HEK293 (cell line): ENCODE data around the gene ZIC5.

ENCODE experiments used
- CTCF ChIA-PET: fragments of 350-600 bp; formaldehyde crosslinking; extraction: SDS; loops from one replicate; lab custom pipeline; 2021; ENCODE audit warnings: antibody characterized with exemption; lab: Yijun Ruan, JAX
- POLR2A ChIA-PET: fragments of 300-600 bp; formaldehyde crosslinking; extraction: SDS; loops from one replicate; lab custom pipeline; 2020; ENCODE audit warnings: antibody characterized with exemption, inconsistent platforms; lab: Yijun Ruan, JAX
- H3K27ac ChIP-seq: fragments of 200-500 bp; sonication (Bioruptor generic); 2 replicates; pipeline ENCODE4 v1.5.1; 2014; ENCODE audit warnings: low read depth, low read length, control low read depth, inconsistent platforms; ENCODE audit errors: extremely low read depth
- H3K36me3 ChIP-seq, 2 experiments: fragments of 200-500 bp in 1 of 2; sonication (Bioruptor generic) in 1 of 2; 1 replicate in 1 of 2; 2 replicates in 1 of 2; pipeline ENCODE4 v1.5.1; 2014 to 2017; ENCODE audit warnings: inconsistent platforms in 2 of 2, low read length in 2 of 2; ENCODE audit not compliant: control insufficient read depth in 2 of 2, insufficient read depth in 1 of 2
- H3K4me1 ChIP-seq: fragments of 200-500 bp; sonication (Bioruptor generic); 2 replicates; pipeline ENCODE4 v1.5.1; 2014; ENCODE audit warnings: mild to moderate bottlenecking, low read length, inconsistent platforms; ENCODE audit not compliant: control insufficient read depth, insufficient read depth
- H3K4me3 ChIP-seq: 2 replicates; pipeline ENCODE4 v1.5.1; 2011; ENCODE audit warnings: low read depth, mild to moderate bottlenecking, control low read depth, low read length, moderate library complexity
- H3K9me3 ChIP-seq: fragments of 200-500 bp; sonication (Bioruptor generic); 2 replicates; pipeline ENCODE4 v1.5.1; 2014; ENCODE audit warnings: low read depth, low read length, inconsistent platforms; ENCODE audit not compliant: control insufficient read depth, insufficient read depth
- BCL11B ChIP-seq: fragments of 450-650 bp; formaldehyde crosslinking; IDR thresholded peaks from 2 replicates; pipeline ENCODE4 v1.5.1; 2016; ENCODE audit warnings: low read depth, missing biosample characterization, missing genetic modification characterization
- EGR2 ChIP-seq: fragments of 450-650 bp; formaldehyde crosslinking; IDR thresholded peaks from 2 replicates; pipeline ENCODE4 v1.5.1; 2016; ENCODE audit warnings: low read depth, missing biosample characterization, missing genetic modification characterization
- GLIS1 ChIP-seq: fragments of 450-650 bp; formaldehyde crosslinking; IDR thresholded peaks from 2 replicates; pipeline ENCODE4 v1.5.1; 2016; ENCODE audit warnings: missing biosample characterization, missing genetic modification characterization
- GLIS2 ChIP-seq: fragments of 450-650 bp; formaldehyde crosslinking; IDR thresholded peaks from 2 replicates; pipeline ENCODE4 v1.5.1; 2016; ENCODE audit warnings: missing biosample characterization, missing genetic modification characterization
- HOXC10 ChIP-seq: sonication (generic); formaldehyde crosslinking; IDR thresholded peaks from 2 replicates; pipeline ENCODE4 v1.8.1; 2023; ENCODE audit warnings: mild to moderate bottlenecking, missing genetic modification reagents
- IKZF3 ChIP-seq: fragments of 450-650 bp; IDR thresholded peaks from 2 replicates; pipeline ENCODE4 v1.5.0; 2018; ENCODE audit warnings: missing biosample characterization, mild to moderate bottlenecking, missing genetic modification characterization, moderate library complexity
- ZNF211 ChIP-seq: fragments of 450-650 bp; formaldehyde crosslinking; IDR thresholded peaks from 2 replicates; pipeline ENCODE4 v1.5.1; 2016; ENCODE audit warnings: low read depth, missing biosample characterization, missing genetic modification characterization
- ZNF292 ChIP-seq: fragments of 450-650 bp; formaldehyde crosslinking; IDR thresholded peaks from 2 replicates; pipeline ENCODE4 v1.5.1; 2016; ENCODE audit warnings: low read depth, missing biosample characterization, missing genetic modification characterization, borderline replicate concordance
- ZNF354C ChIP-seq: fragments of 450-650 bp; formaldehyde crosslinking; IDR thresholded peaks from 2 replicates; pipeline ENCODE4 v1.5.1; 2016; ENCODE audit warnings: missing biosample characterization, missing genetic modification characterization, low read depth, borderline replicate concordance
- ZNF48 ChIP-seq: fragments of 450-650 bp; formaldehyde crosslinking; IDR thresholded peaks from 2 replicates; pipeline ENCODE4 v1.5.1; 2016; ENCODE audit warnings: missing biosample characterization, missing genetic modification characterization
- ZNF514 ChIP-seq: fragments of 450-650 bp; formaldehyde crosslinking; IDR thresholded peaks from 2 replicates; pipeline ENCODE4 v1.5.1; 2016; ENCODE audit warnings: missing biosample characterization, missing genetic modification characterization
- ZNF548 ChIP-seq: fragments of 450-650 bp; formaldehyde crosslinking; IDR thresholded peaks from 2 replicates; pipeline ENCODE4 v1.5.1; 2016; ENCODE audit warnings: missing biosample characterization, missing genetic modification characterization
- ZNF596 ChIP-seq: fragments of 450-650 bp; IDR thresholded peaks from 2 replicates; pipeline ENCODE4 v1.5.0; 2018; ENCODE audit warnings: missing biosample characterization, mild to moderate bottlenecking, missing genetic modification characterization, moderate library complexity
- ZNF600 ChIP-seq: fragments of 450-650 bp; formaldehyde crosslinking; IDR thresholded peaks from 2 replicates; pipeline ENCODE4 v1.5.1; 2016; ENCODE audit warnings: missing biosample characterization, missing genetic modification characterization
- TF ChIP-seq, protein P1 (sequence below): fragments of 450-650 bp; formaldehyde crosslinking; IDR thresholded peaks from 2 replicates; pipeline ENCODE4 v1.5.1; 2016; ENCODE audit warnings: missing biosample characterization, missing genetic modification characterization
- TF ChIP-seq, protein P2 (sequence below): fragments of 450-650 bp; formaldehyde crosslinking; IDR thresholded peaks from 2 replicates; pipeline ENCODE4 v1.5.1; 2016; ENCODE audit warnings: missing biosample characterization, missing genetic modification characterization
- TF ChIP-seq, protein P3 (sequence below): fragments of 450-650 bp; formaldehyde crosslinking; optimal IDR thresholded peaks from 2 replicates; pipeline ENCODE3; 2016; ENCODE audit warnings: missing biosample characterization, mild to moderate bottlenecking, missing genetic modification characterization
- TF ChIP-seq, protein P4 (sequence below): fragments of 450-650 bp; formaldehyde crosslinking; IDR thresholded peaks from 2 replicates; pipeline ENCODE4 v1.5.1; 2016; ENCODE audit warnings: missing biosample characterization, missing genetic modification characterization, borderline replicate concordance
- TF ChIP-seq, protein P5 (sequence below): fragments of 450-650 bp; formaldehyde crosslinking; IDR thresholded peaks from 2 replicates; pipeline ENCODE4 v1.5.1; 2016; ENCODE audit warnings: missing biosample characterization, missing genetic modification characterization
- TF ChIP-seq, protein P6 (sequence below): fragments of 450-650 bp; formaldehyde crosslinking; IDR thresholded peaks from 2 replicates; pipeline ENCODE4 v1.5.1; 2016; ENCODE audit warnings: missing biosample characterization, missing genetic modification characterization

ZIC5 gene

DNA sequence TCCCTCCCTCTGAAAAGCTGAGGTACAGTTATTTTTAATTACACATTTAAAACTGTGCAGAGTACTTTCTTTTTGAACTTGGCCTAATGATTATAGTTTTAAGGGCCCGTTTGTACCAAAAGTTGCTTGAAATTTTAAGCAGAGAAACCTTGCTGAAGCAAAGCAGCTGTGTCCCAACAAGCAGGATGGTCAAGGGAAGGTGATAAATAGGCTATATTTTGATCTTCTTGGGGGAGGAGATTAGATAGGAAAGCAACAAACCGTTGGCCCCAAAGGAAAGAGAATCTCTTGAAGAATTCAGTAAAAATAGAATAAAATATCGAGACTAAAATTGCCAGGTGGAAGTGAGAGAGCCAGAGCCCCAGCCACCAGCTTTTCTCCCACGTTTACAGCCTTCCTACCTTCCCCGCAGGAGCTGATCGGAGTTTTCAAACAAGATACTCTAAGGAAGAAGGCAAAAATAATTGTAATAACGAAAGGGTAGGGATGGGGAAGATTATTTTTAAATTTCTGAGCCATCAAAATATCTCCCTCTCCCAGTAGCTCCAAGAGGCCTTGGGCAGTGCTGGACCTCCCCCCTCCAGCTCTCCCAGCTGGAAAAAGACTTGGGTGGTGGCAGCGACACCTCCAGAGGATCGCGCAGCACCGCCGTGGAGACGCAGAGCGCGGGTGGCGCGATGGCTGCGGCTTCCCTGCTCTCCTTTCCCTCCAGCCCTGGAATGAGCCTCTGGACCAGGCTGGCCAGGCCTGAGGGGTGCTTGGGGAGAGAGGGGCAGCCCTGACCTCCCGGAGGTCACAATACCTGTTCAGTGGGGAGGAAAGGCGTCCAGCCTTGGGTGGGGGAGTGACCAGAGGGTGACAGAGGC lies 15.8 kb upstream of the ZIC5 start:
- H3K4me3 ChIP-seq: no peak overlapping the region
- CTCF ChIA-PET: interaction anchor here (0.7 to 2.0 kb wide), 4 partner anchors 16 to 342 kb away, joined by 3 to 8 read pairs (median 4); no protein-coding TSS in a partner anchor
- peaks cover 1% of the 10 kb centered on the region; the same call in 1 of the 2 replicates for H3K4me1 ChIP-seq
- peaks cover 0 to 33% of the 10 kb centered on the region in 2 experiments; a peak in 1 of 3 replicates for H3K36me3 ChIP-seq
- POLR2A ChIA-PET: interaction anchor here (0.6 to 1.4 kb wide), 6 partner anchors 16 to 245 kb away, joined by 3 to 12 read pairs (median 5); partner anchors contain the start of gene ZIC5
- TF ChIP-seq ZNF48 (no peak), ZNF596 (tag by site-specific recombination) (0 out of 2 replicates have a peak, but pooled peaks have one; percentile 5), GLIS2 (tag by site-specific recombination) (peak; percentile 57), BCL11B (tag by site-specific recombination) (peak; percentile 87), ZNF600 (tag by site-specific recombination) (0 out of 2 replicates have a peak, but pooled peaks have one; percentile 14), IKZF3 (tag by site-specific recombination) (peak; percentile 67), GLIS1 (tag by site-specific recombination) (peak; percentile 29), ZNF548 (tag by site-specific recombination) (no peak)
- TF ChIP-seq, protein P1, sequence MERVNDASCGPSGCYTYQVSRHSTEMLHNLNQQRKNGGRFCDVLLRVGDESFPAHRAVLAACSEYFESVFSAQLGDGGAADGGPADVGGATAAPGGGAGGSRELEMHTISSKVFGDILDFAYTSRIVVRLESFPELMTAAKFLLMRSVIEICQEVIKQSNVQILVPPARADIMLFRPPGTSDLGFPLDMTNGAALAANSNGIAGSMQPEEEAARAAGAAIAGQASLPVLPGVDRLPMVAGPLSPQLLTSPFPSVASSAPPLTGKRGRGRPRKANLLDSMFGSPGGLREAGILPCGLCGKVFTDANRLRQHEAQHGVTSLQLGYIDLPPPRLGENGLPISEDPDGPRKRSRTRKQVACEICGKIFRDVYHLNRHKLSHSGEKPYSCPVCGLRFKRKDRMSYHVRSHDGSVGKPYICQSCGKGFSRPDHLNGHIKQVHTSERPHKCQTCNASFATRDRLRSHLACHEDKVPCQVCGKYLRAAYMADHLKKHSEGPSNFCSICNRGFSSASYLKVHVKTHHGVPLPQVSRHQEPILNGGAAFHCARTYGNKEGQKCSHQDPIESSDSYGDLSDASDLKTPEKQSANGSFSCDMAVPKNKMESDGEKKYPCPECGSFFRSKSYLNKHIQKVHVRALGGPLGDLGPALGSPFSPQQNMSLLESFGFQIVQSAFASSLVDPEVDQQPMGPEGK (tag by site-specific recombination): no peak
- TF ChIP-seq, protein P2, sequence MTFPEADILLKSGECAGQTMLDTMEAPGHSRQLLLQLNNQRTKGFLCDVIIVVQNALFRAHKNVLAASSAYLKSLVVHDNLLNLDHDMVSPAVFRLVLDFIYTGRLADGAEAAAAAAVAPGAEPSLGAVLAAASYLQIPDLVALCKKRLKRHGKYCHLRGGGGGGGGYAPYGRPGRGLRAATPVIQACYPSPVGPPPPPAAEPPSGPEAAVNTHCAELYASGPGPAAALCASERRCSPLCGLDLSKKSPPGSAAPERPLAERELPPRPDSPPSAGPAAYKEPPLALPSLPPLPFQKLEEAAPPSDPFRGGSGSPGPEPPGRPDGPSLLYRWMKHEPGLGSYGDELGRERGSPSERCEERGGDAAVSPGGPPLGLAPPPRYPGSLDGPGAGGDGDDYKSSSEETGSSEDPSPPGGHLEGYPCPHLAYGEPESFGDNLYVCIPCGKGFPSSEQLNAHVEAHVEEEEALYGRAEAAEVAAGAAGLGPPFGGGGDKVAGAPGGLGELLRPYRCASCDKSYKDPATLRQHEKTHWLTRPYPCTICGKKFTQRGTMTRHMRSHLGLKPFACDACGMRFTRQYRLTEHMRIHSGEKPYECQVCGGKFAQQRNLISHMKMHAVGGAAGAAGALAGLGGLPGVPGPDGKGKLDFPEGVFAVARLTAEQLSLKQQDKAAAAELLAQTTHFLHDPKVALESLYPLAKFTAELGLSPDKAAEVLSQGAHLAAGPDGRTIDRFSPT (tag by site-specific recombination): 0 out of 2 replicates have a peak, but pooled peaks have one; percentile 18
- TF ChIP-seq, protein P3, sequence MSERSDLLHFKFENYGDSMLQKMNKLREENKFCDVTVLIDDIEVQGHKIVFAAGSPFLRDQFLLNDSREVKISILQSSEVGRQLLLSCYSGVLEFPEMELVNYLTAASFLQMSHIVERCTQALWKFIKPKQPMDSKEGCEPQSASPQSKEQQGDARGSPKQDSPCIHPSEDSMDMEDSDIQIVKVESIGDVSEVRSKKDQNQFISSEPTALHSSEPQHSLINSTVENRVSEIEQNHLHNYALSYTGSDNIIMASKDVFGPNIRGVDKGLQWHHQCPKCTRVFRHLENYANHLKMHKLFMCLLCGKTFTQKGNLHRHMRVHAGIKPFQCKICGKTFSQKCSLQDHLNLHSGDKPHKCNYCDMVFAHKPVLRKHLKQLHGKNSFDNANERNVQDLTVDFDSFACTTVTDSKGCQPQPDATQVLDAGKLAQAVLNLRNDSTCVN (tag by site-specific recombination): no peak
- TF ChIP-seq, protein P4, sequence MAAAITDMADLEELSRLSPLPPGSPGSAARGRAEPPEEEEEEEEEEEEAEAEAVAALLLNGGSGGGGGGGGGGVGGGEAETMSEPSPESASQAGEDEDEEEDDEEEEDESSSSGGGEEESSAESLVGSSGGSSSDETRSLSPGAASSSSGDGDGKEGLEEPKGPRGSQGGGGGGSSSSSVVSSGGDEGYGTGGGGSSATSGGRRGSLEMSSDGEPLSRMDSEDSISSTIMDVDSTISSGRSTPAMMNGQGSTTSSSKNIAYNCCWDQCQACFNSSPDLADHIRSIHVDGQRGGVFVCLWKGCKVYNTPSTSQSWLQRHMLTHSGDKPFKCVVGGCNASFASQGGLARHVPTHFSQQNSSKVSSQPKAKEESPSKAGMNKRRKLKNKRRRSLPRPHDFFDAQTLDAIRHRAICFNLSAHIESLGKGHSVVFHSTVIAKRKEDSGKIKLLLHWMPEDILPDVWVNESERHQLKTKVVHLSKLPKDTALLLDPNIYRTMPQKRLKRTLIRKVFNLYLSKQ (tag by site-specific recombination): no peak
- H3K9me3 ChIP-seq: no peaks in the 10 kb centered on the region
- no peak overlapping the region for H3K27ac ChIP-seq

DNA sequence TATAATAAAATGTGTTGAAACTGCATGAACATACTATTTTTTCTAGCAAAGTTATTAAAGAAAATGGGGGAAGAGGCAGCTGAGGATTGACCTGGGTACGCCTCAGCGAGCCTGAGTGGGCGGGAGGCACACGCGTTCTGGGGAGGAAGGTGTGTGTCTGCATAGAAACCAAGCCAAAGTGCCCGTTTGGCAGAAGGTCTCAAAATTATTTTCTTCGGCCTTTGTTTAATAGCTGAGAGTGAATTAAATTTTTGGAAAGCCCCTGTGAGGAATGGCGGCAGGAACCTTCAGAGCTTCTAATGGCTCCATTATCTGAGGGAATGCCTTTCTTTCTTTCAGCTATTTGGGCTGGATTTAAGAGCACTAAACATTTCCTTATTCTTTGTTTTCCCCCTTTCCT lies 15.2 kb upstream of the ZIC5 start:
- Histone ChIP-seq H3K9me3 (no peaks in the 10 kb centered on the region), H3K4me1 (no peaks in the 10 kb centered on the region), H3K4me3 (no peak overlapping the region; the same call in 1 of the 2 replicates), H3K27ac (no peak overlapping the region), H3K36me3 (peaks cover 0 to 33% of the 10 kb centered on the region in 2 experiments; a peak in 1 of 3 replicates)
- ChIA-PET POLR2A (interaction anchor here (0.6 to 1.4 kb wide), 7 partner anchors 15 to 246 kb away, joined by 3 to 12 read pairs (median 5); partner anchors contain the start of genes PCCA and ZIC5), CTCF (interaction anchor here (0.7 to 2.0 kb wide), 5 partner anchors 16 to 341 kb away, joined by 3 to 8 read pairs (median 3); no protein-coding TSS in a partner anchor)
- TF ChIP-seq, protein P5, sequence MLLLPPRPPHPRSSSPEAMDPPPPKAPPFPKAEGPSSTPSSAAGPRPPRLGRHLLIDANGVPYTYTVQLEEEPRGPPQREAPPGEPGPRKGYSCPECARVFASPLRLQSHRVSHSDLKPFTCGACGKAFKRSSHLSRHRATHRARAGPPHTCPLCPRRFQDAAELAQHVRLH: no peak
- TF ChIP-seq, protein P2 (tag by site-specific recombination): no peak
- TF ChIP-seq HOXC10 (no peak), ZNF292 (no peak), ZNF211 (tag by site-specific recombination) (no peak), EGR2 (peak; percentile 30; the same call in 1 of the 2 replicates), ZNF514 (tag by site-specific recombination) (no peak), ZNF354C (tag by site-specific recombination) (no peak)
- TF ChIP-seq, protein P6, sequence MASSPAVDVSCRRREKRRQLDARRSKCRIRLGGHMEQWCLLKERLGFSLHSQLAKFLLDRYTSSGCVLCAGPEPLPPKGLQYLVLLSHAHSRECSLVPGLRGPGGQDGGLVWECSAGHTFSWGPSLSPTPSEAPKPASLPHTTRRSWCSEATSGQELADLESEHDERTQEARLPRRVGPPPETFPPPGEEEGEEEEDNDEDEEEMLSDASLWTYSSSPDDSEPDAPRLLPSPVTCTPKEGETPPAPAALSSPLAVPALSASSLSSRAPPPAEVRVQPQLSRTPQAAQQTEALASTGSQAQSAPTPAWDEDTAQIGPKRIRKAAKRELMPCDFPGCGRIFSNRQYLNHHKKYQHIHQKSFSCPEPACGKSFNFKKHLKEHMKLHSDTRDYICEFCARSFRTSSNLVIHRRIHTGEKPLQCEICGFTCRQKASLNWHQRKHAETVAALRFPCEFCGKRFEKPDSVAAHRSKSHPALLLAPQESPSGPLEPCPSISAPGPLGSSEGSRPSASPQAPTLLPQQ (tag by site-specific recombination): no peak
